CD4-positive, alpha-beta T cell treated with Interleukin-4 for 1 hour (primary cell): ENCODE results near the gene OTUD3.
"Not testable (repeated sequence)": the region's sequence is repeated elsewhere in the genome, so short reads cannot be mapped to it uniquely, and the experiment has no call there.

Experiments used
- DNase-seq, 2 donors: peaks; one replicate each; pipeline ENCODE4 v3.0.0-alpha.2; 2020 to 2022

OTUD3 gene

DNA sequence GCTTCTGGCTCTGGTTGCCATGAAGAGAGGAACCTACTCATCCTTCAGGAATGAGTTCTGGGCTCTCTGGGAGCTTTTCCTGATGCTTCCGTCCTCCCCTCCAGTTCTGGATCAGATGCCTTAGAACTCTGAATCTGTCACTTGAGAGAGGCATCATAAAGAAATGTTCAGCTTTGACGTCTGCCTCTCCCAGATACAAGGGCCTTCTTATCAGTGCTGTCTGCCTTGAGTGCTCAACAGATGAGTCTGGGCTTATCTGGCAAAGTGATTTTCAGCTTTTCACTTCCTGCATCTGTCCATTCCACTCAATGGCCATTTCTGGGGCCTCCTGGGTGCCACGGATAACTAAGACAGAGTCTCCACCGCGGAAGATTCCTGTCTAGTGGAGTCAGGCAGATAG lies 12.3 kb upstream of the OTUD3 start:
- DNase-seq = no peak

DNA sequence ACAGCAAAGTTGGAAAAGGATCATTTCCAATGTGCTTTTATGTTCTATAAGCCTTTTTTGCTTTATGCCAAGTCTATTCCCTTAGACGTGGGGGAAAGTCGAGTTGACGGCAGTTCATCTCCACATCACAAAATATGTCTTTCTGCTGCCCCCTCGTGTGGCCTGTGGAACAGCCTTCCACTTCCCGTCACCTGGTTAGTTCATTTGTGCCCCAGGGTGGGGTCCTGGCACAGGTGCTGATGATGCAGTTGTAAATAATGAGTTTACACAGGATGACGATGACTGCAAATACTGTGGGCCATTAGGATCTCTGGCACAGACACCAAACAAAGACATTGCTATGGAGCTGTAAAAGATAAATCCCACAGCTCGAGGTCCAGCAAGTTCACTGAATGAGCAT lies 10.0 kb upstream of the OTUD3 start:
- DNase-seq = no peak

DNA sequence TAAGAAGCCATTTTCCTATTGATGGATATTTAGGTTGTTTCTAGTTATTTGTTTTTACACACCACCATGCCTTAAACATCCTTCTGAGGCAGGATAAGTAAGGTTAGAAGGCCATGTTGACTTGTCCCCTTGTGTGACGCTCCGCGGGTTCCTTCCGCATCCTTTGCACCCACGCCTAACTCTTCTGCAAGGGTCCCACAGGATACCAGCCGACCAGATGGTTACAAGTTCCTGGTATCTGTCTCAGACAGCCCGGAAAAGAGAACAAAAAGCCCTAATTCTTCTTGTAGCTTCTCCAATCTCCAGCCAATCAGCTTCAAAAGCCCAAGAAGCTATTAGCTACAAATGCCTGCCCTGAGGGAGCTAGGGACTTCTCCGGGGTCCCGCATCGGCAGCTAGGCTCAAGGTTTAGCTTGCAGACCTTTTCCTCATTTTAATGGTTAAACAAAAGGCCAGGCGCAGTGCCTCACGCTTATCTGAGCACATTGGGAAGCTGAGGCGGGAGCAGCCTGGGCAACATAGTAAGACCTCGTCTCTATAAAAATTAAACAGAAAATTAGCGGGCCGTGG lies 4.9 kb upstream of the OTUD3 start:
- no peak for DNase-seq

DNA sequence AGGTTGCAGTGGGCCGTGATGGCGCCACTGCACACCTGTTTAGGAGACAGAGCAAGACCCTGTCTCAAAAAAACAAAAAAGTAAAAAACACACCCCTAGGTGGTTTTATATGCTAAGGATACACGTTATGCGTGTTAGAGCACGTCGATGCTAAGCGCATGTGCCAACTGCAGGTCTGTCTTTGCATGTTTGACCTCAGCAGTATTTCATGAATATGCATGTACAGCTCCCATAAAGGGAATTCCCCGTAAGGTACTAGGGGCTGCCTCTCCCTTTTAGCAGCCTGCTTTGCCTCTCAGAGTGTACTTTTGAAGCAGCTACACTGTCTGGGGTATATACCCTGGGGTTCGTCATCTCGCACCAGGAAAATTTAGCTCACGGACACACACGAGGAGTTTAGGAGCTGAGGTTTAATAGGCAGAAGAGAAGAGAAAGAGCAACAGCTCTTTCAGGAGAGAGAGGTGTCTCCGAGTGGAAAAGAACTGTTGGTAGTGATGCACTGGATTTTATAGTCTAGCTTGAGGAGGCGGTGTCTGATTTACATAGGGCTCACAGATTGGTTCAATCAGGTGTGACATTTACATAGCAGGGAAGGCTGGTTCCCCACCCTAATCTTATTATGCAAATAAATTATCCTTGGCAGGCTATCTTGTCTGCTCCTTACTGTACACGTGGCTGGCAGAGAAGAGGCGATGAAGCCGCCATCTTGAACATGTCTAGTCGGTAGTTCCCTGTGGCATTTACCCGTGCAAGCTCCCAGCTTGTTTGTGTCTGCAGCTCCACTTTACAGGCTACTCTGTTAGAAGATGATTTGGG lies 4.2 kb upstream of the OTUD3 start:
- no peak for DNase-seq

DNA sequence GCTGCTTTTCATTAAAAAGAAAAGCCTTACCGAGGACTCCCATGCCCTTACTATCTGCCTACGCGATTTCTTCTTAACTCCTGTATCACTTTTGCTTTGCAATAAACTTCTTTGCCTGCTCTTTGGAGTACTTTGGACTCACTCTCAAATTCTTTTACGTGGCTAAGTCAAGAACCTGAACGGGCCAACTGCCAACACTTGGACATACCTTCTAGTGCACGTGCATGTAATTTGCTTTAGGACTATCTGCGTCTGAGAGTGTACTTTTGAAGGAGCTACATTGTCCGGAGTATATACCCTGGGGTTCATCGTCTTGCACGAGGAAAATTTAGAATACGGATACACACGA lies 3.6 kb upstream of the OTUD3 start:
- DNase-seq = no peak

DNA sequence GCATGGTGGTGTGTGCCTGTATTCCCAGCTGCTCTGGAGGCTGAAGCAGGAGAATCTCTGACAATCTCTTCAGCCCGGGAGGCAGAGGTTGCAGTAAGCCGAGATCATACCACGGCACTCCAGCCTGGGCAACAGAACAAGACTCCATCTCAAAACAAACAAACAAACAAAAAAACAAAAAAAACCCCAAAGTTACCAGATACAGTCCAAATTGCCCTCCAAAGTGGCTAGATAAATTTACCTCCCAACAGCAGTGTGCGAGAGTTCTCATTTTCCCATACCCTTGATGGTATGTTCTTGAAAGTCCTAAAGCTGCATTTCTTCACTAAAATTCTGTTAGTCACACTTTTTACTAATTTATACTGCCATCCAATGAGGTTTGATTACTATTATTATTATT lies 3.0 kb upstream of the OTUD3 start:
- no peak for DNase-seq

DNA sequence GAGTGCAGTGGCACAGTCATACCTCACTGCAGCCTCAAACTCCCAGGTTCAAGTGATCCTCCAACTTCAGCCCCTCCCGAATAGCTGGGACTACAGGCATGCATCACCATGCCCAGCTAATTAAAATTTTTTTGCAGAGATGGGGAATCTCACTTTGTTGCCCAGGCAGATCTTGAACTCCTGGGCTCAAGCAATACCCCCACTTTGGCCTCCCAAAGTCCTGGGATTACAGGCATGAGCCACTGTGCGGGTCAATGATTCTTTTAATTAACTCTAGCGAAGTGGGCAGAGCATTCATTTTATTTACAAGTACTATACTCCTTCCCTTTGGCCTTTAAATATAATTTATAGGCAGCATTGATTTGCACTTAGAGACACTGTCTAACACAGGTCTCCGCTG lies 2.5 kb upstream of the OTUD3 start:
- DNase-seq = no peak

DNA sequence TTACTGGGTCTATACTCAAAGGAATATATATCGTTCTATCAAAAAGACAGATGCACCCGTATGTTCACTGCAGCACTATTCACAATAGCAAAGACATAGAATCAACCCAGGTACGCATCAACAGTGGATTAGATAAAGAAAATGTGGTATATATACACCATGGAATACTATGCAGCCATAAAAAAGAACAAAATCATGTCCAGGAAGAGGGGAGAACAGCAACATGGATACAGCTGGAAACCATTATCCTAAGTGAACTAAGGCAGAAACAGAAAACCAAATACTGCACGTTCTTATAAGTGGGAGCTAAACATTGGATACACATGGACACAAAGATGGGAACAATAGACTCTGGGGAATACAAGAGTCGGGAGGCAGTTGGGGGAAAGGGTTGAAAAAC lies 1.4 kb upstream of the OTUD3 start:
- not testable (repeated sequence) for DNase-seq

DNA sequence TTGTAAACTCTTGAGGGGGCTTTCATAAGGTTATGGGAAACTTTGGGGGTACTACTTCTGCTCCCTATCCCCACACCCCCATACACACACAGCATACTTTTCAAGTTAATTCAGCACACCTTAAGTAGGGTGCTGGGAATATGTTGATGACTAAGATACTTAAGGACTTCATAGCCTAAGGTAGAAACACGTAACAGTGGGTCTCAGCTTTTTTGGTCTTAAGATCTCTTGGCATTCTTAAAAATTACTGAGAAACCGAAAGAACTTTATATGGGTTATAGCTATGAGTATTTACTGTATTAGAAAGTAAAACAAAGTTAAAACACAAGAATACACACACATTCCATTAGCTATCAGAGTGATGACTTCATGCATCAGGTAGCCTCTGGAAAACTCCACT lies 2.1 kb downstream of the OTUD3 start:
- DNase-seq = no peak

DNA sequence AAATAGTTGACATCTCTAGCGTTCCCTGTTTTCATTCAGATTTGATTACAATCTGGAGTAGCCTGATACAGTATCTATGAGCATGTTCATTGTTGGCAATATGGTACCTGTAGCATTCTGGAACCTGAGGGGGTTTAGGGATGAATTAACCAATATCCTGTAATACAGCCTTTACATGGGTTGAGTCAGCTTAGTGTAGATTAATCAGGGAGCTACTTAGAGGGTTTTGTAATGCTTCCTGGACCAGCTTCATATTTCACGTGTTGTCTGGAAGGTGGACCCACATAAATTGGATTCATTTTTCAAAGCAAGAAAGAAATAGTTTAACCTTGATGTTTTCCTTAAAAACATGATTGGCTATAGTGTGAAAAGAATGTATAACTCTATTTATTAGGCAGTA lies 3.6 kb downstream of the OTUD3 start:
- no peak for DNase-seq

DNA sequence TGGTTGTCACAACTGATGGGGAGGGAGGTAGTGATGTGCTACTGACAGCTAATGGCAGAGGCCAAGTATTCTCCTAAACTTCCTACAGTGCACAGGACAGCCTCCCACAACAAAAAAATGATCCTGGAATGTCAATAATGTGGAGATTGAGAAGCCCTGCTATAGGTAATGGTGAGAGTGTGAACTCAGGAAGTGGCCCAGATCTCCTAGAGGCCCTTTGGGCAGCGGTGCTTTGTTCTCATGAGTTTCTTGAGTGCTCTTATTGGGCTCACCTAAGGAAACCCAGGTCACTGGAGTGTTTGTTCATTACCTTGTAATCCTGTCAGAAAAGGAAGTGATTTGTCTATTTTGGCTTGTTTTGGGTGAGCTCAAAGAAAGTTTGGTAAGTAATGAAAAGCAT lies 5.9 kb downstream of the OTUD3 start:
- no peak for DNase-seq

DNA sequence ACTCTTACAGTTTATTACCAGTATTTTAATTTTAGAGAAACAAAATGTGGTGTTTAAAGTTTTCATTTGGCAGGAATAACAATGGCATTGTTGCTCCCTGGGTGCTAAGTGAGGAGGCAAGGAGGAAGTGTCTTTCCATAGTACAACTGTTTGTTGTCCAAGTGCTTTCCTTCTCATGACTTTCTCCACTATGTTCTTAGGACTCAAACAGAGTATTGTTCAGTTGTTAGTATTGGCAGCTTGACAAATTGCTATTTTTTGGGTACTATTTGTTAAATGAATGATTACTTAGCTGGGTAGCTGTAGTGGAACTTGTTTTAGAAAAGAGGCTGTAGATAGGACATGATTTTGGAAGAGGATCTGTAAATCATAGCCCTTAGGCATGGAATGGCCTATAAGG lies 7.5 kb downstream of the OTUD3 start:
- DNase-seq = no peak

DNA sequence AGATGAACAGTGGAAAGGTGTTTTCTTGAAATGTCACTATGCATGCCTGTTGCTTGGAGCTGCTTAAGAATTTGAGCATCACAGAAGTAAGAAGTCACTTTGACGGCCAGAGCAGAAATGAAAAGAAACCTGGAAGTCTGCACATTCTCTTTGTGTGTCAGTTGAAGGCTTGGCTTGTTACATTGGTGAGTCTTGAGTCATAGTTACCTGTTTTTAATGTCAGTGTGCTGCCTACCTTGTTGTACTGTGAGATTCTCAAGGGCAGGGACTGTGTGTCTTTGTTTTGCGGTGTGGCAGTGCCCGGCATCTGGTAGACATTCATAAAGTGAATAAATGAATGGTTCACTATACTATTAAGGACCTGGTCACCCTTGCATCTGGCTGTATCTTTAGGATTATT lies 9.9 kb downstream of the OTUD3 start:
- no peak for DNase-seq

DNA sequence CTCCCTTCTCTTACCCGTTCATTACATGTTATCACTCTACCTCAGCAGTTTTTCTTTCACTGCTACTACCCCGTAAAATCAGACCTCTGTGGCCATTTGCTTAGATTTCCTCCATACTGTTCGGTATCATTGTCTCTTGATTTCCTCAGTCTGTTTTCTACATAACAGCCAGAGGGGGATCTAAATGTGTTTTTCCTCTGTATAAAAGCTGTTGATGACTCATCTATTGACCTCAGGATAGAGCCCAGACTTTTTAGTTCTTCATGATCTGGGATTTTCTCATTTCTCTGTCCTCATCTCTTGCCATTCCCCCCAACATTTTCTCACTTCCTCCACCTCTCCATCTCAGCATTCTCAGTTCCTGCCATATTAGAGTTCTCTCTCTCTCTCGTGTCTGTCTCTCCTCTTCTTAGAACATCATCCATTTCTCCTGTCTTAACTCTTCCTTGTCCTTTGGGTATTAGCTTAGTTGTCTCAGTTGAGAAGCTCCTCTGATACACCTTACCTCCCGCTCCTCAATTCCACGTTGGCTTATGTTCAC lies 10.5 kb downstream of the OTUD3 start:
- no peak for DNase-seq

DNA sequence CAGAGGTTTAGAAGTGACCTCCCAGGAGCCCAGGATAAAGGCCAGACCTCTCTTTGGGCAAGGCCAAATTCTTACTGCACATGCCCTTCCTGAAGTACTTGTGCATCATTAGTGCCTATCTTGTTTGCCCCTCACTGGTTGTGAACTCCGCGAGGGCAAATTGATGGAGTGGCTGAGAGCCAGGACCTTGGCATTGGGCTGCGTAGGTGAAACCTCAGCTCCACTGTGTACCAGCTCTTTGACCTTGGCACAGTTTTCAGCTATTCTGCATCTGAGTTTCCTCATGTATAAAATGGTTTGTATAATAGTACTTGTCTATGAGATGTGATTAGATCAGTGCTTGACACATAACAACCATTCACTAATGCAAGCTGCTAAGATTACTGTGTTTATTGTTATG lies 11.5 kb downstream of the OTUD3 start:
- DNase-seq = no peak

DNA sequence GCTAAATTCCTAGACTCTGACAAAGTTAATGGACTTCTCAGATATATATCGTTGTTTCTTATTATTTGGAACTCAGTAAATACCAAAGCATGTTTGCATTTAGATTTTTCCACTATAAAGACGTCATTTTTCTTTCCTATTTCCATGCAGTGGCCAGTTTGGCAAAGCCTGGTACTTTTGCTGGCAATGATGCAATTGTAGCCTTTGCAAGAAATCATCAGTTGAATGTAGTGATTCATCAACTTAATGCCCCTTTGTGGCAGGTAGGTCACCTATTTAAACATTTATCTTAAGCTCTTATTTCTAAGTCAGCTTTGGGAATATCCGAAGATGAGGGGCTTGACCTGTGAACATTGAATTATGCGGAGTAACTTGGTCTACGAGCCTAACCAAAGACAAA lies 12.0 kb downstream of the OTUD3 start:
- no peak for DNase-seq

DNA sequence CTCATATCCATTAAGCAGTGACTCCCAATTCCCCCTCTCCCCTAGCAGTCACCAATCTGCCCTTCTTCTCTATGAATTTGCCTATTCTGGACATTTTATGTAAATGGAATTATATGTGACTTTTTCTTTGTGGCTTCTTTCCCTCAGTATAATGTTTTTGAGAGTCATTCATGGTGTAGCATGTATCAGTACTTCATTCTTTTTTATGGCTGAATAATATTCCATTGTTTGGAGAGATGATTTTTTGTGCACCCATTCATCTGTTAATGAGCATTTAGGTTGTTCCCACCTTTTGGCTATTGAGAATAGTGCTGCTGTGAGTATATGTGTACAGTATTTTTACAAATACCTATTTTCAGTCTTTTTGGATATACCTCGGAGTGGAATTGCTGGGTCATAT lies 19.5 kb downstream of the OTUD3 start:
- no peak for DNase-seq

DNA sequence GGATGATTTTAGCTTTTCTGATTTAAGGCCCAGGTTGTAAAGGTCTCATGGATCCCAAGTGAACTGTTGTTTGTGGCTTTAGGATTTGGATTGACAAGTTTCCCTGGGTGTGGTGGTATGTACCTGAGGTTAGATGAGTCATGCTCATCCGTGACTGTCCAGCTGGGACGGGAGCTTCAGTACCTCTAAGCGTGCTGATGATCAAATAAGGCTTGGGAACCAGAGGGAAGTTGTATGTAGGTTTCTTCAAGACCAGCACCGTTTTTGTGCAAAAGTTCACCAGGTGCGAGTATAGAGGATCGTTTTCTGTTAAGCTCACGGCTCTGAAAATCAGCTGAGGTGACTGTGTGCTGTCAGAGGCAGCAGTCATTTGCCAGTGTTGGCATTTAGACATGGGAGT lies 21.4 kb downstream of the OTUD3 start:
- DNase-seq = no peak

DNA sequence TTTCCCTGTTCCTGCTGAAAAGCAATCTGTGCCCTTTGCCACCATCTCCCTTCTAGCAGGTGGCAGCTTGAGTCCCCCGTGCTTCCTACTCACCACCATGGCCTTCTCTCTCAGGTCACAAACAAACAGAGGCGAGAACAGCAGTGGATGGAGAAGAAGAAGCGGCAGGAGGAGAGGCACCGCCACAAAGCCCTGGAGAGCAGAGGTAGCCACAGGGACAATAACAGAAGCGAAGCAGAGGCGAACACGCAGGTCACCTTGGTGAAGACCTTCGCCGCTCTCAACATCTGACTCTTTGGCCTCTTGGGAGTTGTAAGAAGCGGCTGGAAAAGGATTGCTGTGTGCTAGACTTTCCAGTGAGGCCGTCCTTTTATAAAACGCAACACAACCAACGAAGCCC lies 25.3 kb downstream of the OTUD3 start:
- DNase-seq = no peak

DNA sequence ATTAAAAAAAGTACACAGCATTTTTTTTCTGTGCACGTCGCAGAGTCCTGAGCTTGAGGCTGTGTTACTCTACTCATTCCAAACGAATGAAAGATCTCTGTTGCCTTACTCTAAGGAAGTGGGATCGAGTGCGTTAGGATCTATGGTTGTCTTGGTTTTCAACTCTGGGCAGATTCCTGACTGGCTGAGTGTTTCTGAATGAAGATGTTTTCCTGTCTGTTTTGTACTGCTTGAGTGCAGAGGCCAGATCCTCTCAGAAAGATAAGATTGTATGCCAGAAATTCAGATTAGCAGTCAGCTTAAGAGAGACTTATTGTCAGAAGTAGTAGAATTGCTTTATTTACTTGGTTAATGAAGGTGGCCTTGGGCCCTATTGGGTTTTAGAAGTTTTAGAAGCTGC lies 27.2 kb downstream of the OTUD3 start:
- DNase-seq = no peak

DNA sequence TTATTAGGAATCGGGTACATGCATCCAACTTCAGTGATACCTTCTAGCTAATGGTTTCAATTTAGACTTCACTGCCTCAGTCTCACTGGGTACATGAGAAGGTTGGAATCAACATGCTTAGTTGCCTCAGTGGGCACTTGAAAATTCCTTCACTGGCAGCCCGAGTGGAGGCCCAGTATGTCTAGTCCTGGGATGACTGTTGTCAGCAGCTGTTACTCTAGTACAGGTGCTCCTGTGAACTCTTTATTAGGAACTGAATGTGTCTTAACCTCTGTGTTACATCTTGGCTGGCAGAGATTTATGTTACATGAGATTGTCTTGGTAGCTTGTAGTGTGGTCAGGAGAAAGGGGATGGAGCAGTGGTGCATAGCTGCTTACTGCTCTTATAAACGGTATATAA lies 27.8 kb downstream of the OTUD3 start:
- DNase-seq = no peak

DNA sequence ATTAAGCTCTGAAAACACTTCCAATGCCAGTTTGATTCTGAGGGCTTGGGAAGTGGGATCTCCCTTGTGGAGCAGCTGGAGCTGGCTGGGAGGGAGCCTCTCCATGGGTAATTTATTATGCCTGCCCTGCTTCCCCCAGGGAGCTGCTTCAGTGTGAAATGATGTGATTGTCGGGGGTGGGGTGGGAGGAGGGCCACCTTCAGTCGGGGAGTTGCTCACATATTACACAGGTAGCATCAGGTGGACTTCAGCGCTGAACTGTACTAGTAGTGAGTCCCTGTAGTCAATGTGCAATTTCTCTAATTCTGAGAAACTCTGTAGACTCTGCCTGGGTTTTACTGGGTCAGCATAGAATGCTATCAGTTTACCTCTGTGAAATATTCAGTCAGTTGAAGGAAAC lies 28.5 kb downstream of the OTUD3 start:
- no peak for DNase-seq

DNA sequence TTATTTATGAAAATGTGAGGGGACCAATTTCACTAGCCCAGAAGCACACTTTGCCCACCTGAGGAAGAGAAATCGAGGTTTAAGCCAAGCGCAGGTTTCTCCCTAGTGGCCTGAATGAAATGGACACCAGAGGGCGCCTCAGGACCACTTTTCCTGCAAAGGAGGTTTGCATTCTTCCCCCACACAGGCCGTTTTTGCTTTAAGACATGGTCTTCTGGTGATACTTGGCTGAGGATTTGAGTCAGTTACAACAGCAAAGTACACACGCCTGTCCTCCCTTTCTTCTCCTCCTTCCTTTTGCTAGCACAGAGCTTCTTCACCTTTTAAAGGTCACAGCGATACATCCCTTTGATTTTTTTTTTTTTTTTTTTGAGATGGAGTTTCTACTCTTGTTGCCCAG lies 35.9 kb downstream of the OTUD3 start:
- DNase-seq = peak; percentile 77 to 78

DNA sequence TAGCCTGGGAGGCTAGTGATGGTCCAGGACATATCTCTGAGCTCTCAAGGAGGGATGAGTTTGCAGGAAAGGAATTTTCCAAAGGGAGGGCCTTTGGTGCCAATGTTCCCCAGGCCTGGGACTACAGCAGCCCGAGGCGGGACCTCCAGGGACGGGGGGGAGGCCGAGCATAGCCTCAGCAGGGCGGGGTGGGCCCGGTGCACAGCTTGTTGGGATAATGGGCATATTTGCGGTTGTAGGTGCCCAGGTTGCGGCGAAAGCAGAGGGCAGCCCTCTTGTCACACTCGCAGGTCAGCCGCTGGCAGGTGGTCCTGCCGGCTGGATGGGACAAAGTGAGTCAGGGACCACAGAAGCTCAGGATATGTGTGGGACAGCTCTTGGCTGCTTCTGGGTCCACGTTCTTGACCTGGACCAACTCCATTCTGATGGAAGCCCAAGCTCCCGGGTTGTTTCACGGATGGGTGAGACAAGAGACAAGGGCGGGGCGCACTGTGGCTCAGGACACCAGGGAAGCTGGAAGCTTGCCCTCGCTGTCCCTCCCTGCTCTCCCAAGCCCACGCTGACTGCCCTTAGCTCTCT lies 38.0 kb downstream of the OTUD3 start:
- DNase-seq = no peak

DNA sequence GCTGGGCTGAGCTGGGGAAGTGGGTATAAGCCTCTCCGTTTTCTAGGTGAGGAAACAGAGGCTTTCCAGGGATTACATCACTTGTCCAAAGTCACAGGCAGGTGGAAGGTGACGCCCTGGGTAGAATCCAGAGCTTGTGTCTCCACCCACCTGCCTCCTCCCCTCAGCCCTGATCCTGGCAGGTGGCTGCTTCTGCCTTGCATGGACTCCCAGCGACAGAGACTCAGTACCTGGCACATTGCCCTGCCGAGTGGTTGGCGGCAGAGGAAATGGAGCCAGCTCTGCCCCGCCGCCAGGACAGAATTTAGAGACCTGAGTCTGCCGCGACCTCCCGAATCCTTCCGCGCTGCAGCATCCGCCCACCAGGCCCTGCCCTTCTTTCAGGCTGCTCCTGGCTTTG lies 39.1 kb downstream of the OTUD3 start:
- DNase-seq = no peak
